ENCODE measurements around the gene ANKRD44.

The ANKRD44 gene

GRCh38 chr2:197209742-197210408, 100.7 kb downstream of the ANKRD44 start:
- Histone ChIP-seq H3K9ac (ENCODE audit: low read length) (no peak overlapping the region), H3K4me2 (ENCODE audit: low read length, poor library complexity, severe bottlenecking) (no peak overlapping the region), H3K27ac (ENCODE audit: low read length, poor library complexity, severe bottlenecking) (peak overlapping the region; percentile 38), H2BK5ac (ENCODE audit: low read depth, low read length, poor library complexity, severe bottlenecking) (no peak overlapping the region), H3K79me1 (replicated peaks; ENCODE audit: low read length, poor library complexity, severe bottlenecking) (peaks cover 15% of the 10 kb centered on the region), H3K4me3 (ENCODE audit: insufficient read depth in 1 of 2, low read depth in 1 of 2, low read length in 2 of 2) (no peak overlapping the region), H3K36me3 (ENCODE audit: control insufficient read depth in 1 of 2, insufficient read depth in 2 of 2, low read depth in 1 of 2, low read length in 2 of 2) (no peaks in the 10 kb centered on the region), H3K23ac (ENCODE audit: low read length in 2 of 2) (no peak overlapping the region), H2BK120ac (ENCODE audit: low read depth, low read length) (no peak overlapping the region), H3K4ac (ENCODE audit: low read depth in 1 of 2, low read length in 2 of 2) (no peak overlapping the region), H2BK15ac (ENCODE audit: low read depth, poor library complexity, severe bottlenecking) (no peak overlapping the region), H3K4me1 (ENCODE audit: control insufficient read depth, insufficient read depth, low read depth, low read length) (peaks cover 7% of the 10 kb centered on the region), H3K18ac (ENCODE audit: low read depth in 1 of 2, low read length in 2 of 2) (no peak overlapping the region), H2AK5ac (ENCODE audit: low read length, severe bottlenecking) (peak overlapping the region; percentile 78), H2BK12ac (ENCODE audit: low read length in 2 of 2) (no peak overlapping the region), H4K8ac (ENCODE audit: low read length) (no peak overlapping the region), H3K9me3 (ENCODE audit: control insufficient read depth, low read length) (no peaks in the 10 kb centered on the region), H2AFZ (ENCODE audit: low read depth, low read length) (no peak overlapping the region), H3K27me3 (ENCODE audit: control insufficient read depth in 1 of 2, insufficient read depth in 1 of 2, low read length in 2 of 2) (no peaks in the 10 kb centered on the region), H3K14ac (ENCODE audit: low read length in 2 of 2) (no peak overlapping the region), H4K91ac (ENCODE audit: low read length) (no peak overlapping the region)
- 82% methylated on average over 5 of the region's 6 CpGs for WGBS
- no peak for DNase-seq

GRCh38 chr2:197209246-197209645, 101.3 kb downstream of the ANKRD44 start:
- no peak overlapping the region for H3K9ac ChIP-seq (ENCODE audit: low read length)
- no peak overlapping the region for H3K14ac ChIP-seq (ENCODE audit: low read length in 2 of 2)
- H2AK5ac ChIP-seq (ENCODE audit: low read length, severe bottlenecking), result no peak overlapping the region
- no peak for DNase-seq
- WGBS, result 83% methylated on average over 2 of the region's 2 CpGs
- H3K27me3 ChIP-seq (ENCODE audit: control insufficient read depth in 1 of 2, insufficient read depth in 1 of 2, low read length in 2 of 2), result no peaks in the 10 kb centered on the region
- no peak overlapping the region for H4K8ac ChIP-seq (ENCODE audit: low read length)
- H3K27ac ChIP-seq (ENCODE audit: low read length, poor library complexity, severe bottlenecking), result peak overlapping the region; percentile 6
- H2BK12ac ChIP-seq (ENCODE audit: low read length in 2 of 2), result no peak overlapping the region
- H3K9me3 ChIP-seq (ENCODE audit: control insufficient read depth, low read length), result no peaks in the 10 kb centered on the region
- no peak overlapping the region for H3K4ac ChIP-seq (ENCODE audit: low read depth in 1 of 2, low read length in 2 of 2)
- no peak overlapping the region for H2BK5ac ChIP-seq (ENCODE audit: low read depth, low read length, poor library complexity, severe bottlenecking)
- H2BK15ac ChIP-seq (ENCODE audit: low read depth, poor library complexity, severe bottlenecking), result no peak overlapping the region
- no peak overlapping the region for H3K4me2 ChIP-seq (ENCODE audit: low read length, poor library complexity, severe bottlenecking)
- no peak overlapping the region for H3K18ac ChIP-seq (ENCODE audit: low read depth in 1 of 2, low read length in 2 of 2)
- no peak overlapping the region for H2AFZ ChIP-seq (ENCODE audit: low read depth, low read length)
- H4K91ac ChIP-seq (ENCODE audit: low read length), result no peak overlapping the region
- peaks cover 7% of the 10 kb centered on the region for H3K4me1 ChIP-seq (ENCODE audit: control insufficient read depth, insufficient read depth, low read depth, low read length)
- H3K4me3 ChIP-seq (ENCODE audit: insufficient read depth in 1 of 2, low read depth in 1 of 2, low read length in 2 of 2), result no peak overlapping the region
- no peaks in the 10 kb centered on the region for H3K36me3 ChIP-seq (ENCODE audit: control insufficient read depth in 1 of 2, insufficient read depth in 2 of 2, low read depth in 1 of 2, low read length in 2 of 2)
- H2BK120ac ChIP-seq (ENCODE audit: low read depth, low read length), result no peak overlapping the region
- no peak overlapping the region for H3K23ac ChIP-seq (ENCODE audit: low read length in 2 of 2)
- H3K79me1 ChIP-seq (replicated peaks; ENCODE audit: low read length, poor library complexity, severe bottlenecking), result peaks cover 16% of the 10 kb centered on the region

- Histone ChIP-seq H3K9me3 (ENCODE audit: control insufficient read depth, low read length) (no peaks in the 10 kb centered on the region), H3K23ac (ENCODE audit: low read length in 2 of 2) (no peak overlapping the region), H4K91ac (ENCODE audit: low read length) (no peak overlapping the region), H3K14ac (ENCODE audit: low read length in 2 of 2) (no peak overlapping the region), H2AFZ (ENCODE audit: low read depth, low read length) (no peak overlapping the region), H4K8ac (ENCODE audit: low read length) (no peak overlapping the region), H3K27me3 (ENCODE audit: control insufficient read depth in 1 of 2, insufficient read depth in 1 of 2, low read length in 2 of 2) (no peaks in the 10 kb centered on the region), H2AK5ac (ENCODE audit: low read length, severe bottlenecking) (no peak overlapping the region), H2BK12ac (ENCODE audit: low read length in 2 of 2) (no peak overlapping the region), H3K4me3 (ENCODE audit: insufficient read depth in 1 of 2, low read depth in 1 of 2, low read length in 2 of 2) (no peak overlapping the region), H3K36me3 (ENCODE audit: control insufficient read depth in 1 of 2, insufficient read depth in 2 of 2, low read depth in 1 of 2, low read length in 2 of 2) (no peaks in the 10 kb centered on the region), H2BK15ac (ENCODE audit: low read depth, poor library complexity, severe bottlenecking) (no peak overlapping the region), H3K4ac (ENCODE audit: low read depth in 1 of 2, low read length in 2 of 2) (no peak overlapping the region), H3K4me2 (ENCODE audit: low read length, poor library complexity, severe bottlenecking) (no peak overlapping the region), H2BK120ac (ENCODE audit: low read depth, low read length) (no peak overlapping the region), H3K4me1 (ENCODE audit: control insufficient read depth, insufficient read depth, low read depth, low read length) (peaks cover 7% of the 10 kb centered on the region), H3K9ac (ENCODE audit: low read length) (no peak overlapping the region), H3K27ac (ENCODE audit: low read length, poor library complexity, severe bottlenecking) (peak overlapping the region; percentile 25), H3K18ac (ENCODE audit: low read depth in 1 of 2, low read length in 2 of 2) (no peak overlapping the region), H2BK5ac (ENCODE audit: low read depth, low read length, poor library complexity, severe bottlenecking) (no peak overlapping the region), H3K79me1 (replicated peaks; ENCODE audit: low read length, poor library complexity, severe bottlenecking) (peaks cover 16% of the 10 kb centered on the region)
- 0% methylated on average over 1 of the region's 3 CpGs for WGBS
- no peak for DNase-seq
Observed at GRCh38 chr2:197208841-197209240, 101.7 kb downstream of the ANKRD44 start.

- Histone ChIP-seq H3K23ac (ENCODE audit: low read length in 2 of 2) (no peak overlapping the region), H3K79me1 (replicated peaks; ENCODE audit: low read length, poor library complexity, severe bottlenecking) (peaks cover 18% of the 10 kb centered on the region), H2BK15ac (ENCODE audit: low read depth, poor library complexity, severe bottlenecking) (no peak overlapping the region), H2AK5ac (ENCODE audit: low read length, severe bottlenecking) (peak overlapping the region; percentile 83), H3K9ac (ENCODE audit: low read length) (no peak overlapping the region), H4K8ac (ENCODE audit: low read length) (no peak overlapping the region), H3K4me3 (ENCODE audit: insufficient read depth in 1 of 2, low read depth in 1 of 2, low read length in 2 of 2) (no peak overlapping the region), H3K9me3 (ENCODE audit: control insufficient read depth, low read length) (no peaks in the 10 kb centered on the region), H2BK5ac (ENCODE audit: low read depth, low read length, poor library complexity, severe bottlenecking) (no peak overlapping the region), H2BK12ac (ENCODE audit: low read length in 2 of 2) (no peak overlapping the region), H3K4ac (ENCODE audit: low read depth in 1 of 2, low read length in 2 of 2) (no peak overlapping the region), H3K27ac (ENCODE audit: low read length, poor library complexity, severe bottlenecking) (no peak overlapping the region), H3K4me1 (ENCODE audit: control insufficient read depth, insufficient read depth, low read depth, low read length) (peaks cover 7% of the 10 kb centered on the region), H3K27me3 (ENCODE audit: control insufficient read depth in 1 of 2, insufficient read depth in 1 of 2, low read length in 2 of 2) (no peaks in the 10 kb centered on the region), H2BK120ac (ENCODE audit: low read depth, low read length) (no peak overlapping the region), H3K14ac (ENCODE audit: low read length in 2 of 2) (no peak overlapping the region), H3K4me2 (ENCODE audit: low read length, poor library complexity, severe bottlenecking) (no peak overlapping the region), H4K91ac (ENCODE audit: low read length) (no peak overlapping the region), H3K18ac (ENCODE audit: low read depth in 1 of 2, low read length in 2 of 2) (no peak overlapping the region), H2AFZ (ENCODE audit: low read depth, low read length) (no peak overlapping the region), H3K36me3 (ENCODE audit: control insufficient read depth in 1 of 2, insufficient read depth in 2 of 2, low read depth in 1 of 2, low read length in 2 of 2) (no peaks in the 10 kb centered on the region)
- DNase-seq, result no peak
- 100% methylated on average over 2 of the region's 6 CpGs for WGBS
Observed at GRCh38 chr2:197208024-197208423, 102.6 kb downstream of the ANKRD44 start.
